Breast epithelium (tissue), 3 donors: ENCODE data around the gene SPATA33.

Experiments
- POLR2A ChIP-seq: fragments of 450-650 bp; IDR thresholded peaks from one replicate; pipeline ENCODE4 v1.6.1; 2016; ENCODE audit warnings: antibody characterized with exemption, mild to moderate bottlenecking, moderate library complexity
- TF ChIP-seq, protein P1 (sequence below), 3 donors: fragments of 450-650 bp; IDR thresholded peaks; one replicate each; pipeline ENCODE4 v1.5.1; 2016 to 2017; ENCODE audit warnings: antibody characterized with exemption in 3 of 3, mild to moderate bottlenecking in 3 of 3, moderate library complexity in 3 of 3

DNA sequence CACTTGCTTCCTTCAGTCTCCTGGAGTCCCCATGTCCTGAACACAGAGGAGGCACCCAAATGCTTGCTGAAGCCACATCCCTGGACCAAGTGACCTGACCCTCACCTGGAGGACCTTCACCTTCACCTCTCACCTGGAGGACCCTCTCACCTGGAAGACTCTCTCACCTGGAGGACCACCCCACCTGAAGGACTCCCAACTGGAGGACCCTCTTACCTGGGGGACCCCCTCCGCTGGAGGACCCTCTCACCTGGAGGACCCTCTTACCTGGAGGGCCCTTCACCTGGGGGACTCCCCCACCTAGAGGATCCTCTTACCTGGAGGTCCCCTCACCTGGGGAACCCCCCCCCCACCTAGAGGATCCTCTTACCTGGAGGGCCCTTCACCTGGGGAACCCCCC lies 28.3 kb downstream of the SPATA33 start:
- no peak for TF ChIP-seq POLR2A
- TF ChIP-seq, protein P1, sequence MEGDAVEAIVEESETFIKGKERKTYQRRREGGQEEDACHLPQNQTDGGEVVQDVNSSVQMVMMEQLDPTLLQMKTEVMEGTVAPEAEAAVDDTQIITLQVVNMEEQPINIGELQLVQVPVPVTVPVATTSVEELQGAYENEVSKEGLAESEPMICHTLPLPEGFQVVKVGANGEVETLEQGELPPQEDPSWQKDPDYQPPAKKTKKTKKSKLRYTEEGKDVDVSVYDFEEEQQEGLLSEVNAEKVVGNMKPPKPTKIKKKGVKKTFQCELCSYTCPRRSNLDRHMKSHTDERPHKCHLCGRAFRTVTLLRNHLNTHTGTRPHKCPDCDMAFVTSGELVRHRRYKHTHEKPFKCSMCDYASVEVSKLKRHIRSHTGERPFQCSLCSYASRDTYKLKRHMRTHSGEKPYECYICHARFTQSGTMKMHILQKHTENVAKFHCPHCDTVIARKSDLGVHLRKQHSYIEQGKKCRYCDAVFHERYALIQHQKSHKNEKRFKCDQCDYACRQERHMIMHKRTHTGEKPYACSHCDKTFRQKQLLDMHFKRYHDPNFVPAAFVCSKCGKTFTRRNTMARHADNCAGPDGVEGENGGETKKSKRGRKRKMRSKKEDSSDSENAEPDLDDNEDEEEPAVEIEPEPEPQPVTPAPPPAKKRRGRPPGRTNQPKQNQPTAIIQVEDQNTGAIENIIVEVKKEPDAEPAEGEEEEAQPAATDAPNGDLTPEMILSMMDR (IDR thresholded peaks at IDR 0.05): no peak
